DND-41 (cell line): ENCODE results near the gene DZANK1.

Experiments
- ATAC-seq: fragments of 200-7000 bp; cut with Tn5 transposase; 3 replicates; pipeline ENCODE4 v1.9.1; 2021; ENCODE audit warnings: low read depth; ENCODE audit not compliant: insufficient read depth
- DNase-seq: peaks from one replicate; pipeline ENCODE4 v3.0.0-alpha.2; 2020
- H2AFZ ChIP-seq: 2 replicates; pipeline ENCODE4 v1.6.0; 2012; ENCODE audit warnings: low read depth, low read length
- H3K27ac ChIP-seq: 2 replicates; pipeline ENCODE4 v1.5.1; 2012; ENCODE audit warnings: low read length, inconsistent platforms
- H3K27me3 ChIP-seq: fragments of 200-600 bp; sonication (generic); 2 replicates; pipeline ENCODE4 v1.6.0; 2012; ENCODE audit warnings: low read length, mild to moderate bottlenecking, inconsistent platforms; ENCODE audit not compliant: insufficient read depth, poor library complexity
- H3K36me3 ChIP-seq: 2 replicates; pipeline ENCODE4 v1.5.1; 2012; ENCODE audit warnings: low read length, inconsistent platforms; ENCODE audit not compliant: insufficient read depth
- H3K4me1 ChIP-seq: 2 replicates; pipeline ENCODE4 v1.5.1; 2012; ENCODE audit warnings: mild to moderate bottlenecking, low read length; ENCODE audit not compliant: insufficient read depth
- H3K4me2 ChIP-seq: 2 replicates; pipeline ENCODE4 v1.6.0; 2012; ENCODE audit warnings: mild to moderate bottlenecking, moderate library complexity, low read length, inconsistent platforms; ENCODE audit not compliant: insufficient read depth
- H3K4me3 ChIP-seq, 2 experiments: fragments of 200-600 bp in 1 of 2; shearing (Covaris generic) in 1 of 2; 2 replicates each; pipeline ENCODE4 v1.5.1; 2012 to 2016; ENCODE audit warnings: inconsistent platforms in 2 of 2, low read length in 2 of 2, mild to moderate bottlenecking in 2 of 2, low read depth in 1 of 2, moderate library complexity in 1 of 2
- H3K79me2 ChIP-seq: 2 replicates; pipeline ENCODE4 v1.6.0; 2012; ENCODE audit warnings: low read length, inconsistent platforms; ENCODE audit not compliant: insufficient read depth
- H3K9ac ChIP-seq: 2 replicates; pipeline ENCODE4 v1.6.0; 2012; ENCODE audit warnings: low read depth, mild to moderate bottlenecking, inconsistent platforms, low read length, moderate library complexity
- H3K9me3 ChIP-seq: 2 replicates; pipeline ENCODE4 v1.5.1; 2012; ENCODE audit warnings: low read length, moderate library complexity, mild to moderate bottlenecking, inconsistent platforms; ENCODE audit not compliant: insufficient read depth, severe bottlenecking
- H4K20me1 ChIP-seq: 2 replicates; pipeline ENCODE4 v1.6.0; 2012; ENCODE audit warnings: low read length; ENCODE audit not compliant: insufficient read depth
- CTCF ChIP-seq: IDR thresholded peaks from 2 replicates; pipeline ENCODE4 v1.5.1; 2012; ENCODE audit warnings: borderline replicate concordance, low read length, moderate library complexity, mild to moderate bottlenecking; ENCODE audit not compliant: poor library complexity, severe bottlenecking; ENCODE audit errors: extremely low read depth
- EZH2 ChIP-seq: IDR thresholded peaks from 3 replicates; pipeline ENCODE4 v1.6.1; 2012; ENCODE audit warnings: borderline replicate concordance, low read depth, mild to moderate bottlenecking, moderate library complexity, low read length, inconsistent platforms; ENCODE audit not compliant: severe bottlenecking

DZANK1 gene

GRCh38 chr20:18412221-18412901 lies 54.5 kb downstream of the DZANK1 start:
- DNase-seq: no peak
- H3K4me1 ChIP-seq: no peaks in the 10 kb centered on the region
- H3K9ac ChIP-seq: no peak overlapping the region
- H3K36me3 ChIP-seq: no peaks in the 10 kb centered on the region
- H3K9me3 ChIP-seq: no peaks in the 10 kb centered on the region
- no peak overlapping the region for H3K4me2 ChIP-seq
- H3K79me2 ChIP-seq: no peaks in the 10 kb centered on the region
- TF ChIP-seq EZH2 (no peak), CTCF (no peak)
- H2AFZ ChIP-seq: no peak overlapping the region
- H4K20me1 ChIP-seq: no peaks in the 10 kb centered on the region
- H3K27me3 ChIP-seq: no peaks in the 10 kb centered on the region
- no peak overlapping the region for H3K27ac ChIP-seq
- ATAC-seq: no peak
- no peak overlapping the region for H3K4me3 ChIP-seq

GRCh38 chr20:18405826-18406225 lies 61.0 kb downstream of the DZANK1 start:
- no peak overlapping the region for H2AFZ ChIP-seq
- H3K27me3 ChIP-seq: no peaks in the 10 kb centered on the region
- H3K79me2 ChIP-seq: no peaks in the 10 kb centered on the region
- H3K9ac ChIP-seq: no peak overlapping the region
- ATAC-seq (no peak), DNase-seq (no peak)
- H3K27ac ChIP-seq: no peak overlapping the region
- H3K36me3 ChIP-seq: no peaks in the 10 kb centered on the region
- TF ChIP-seq EZH2 (no peak), CTCF (no peak)
- H3K4me1 ChIP-seq: no peaks in the 10 kb centered on the region
- H3K9me3 ChIP-seq: no peaks in the 10 kb centered on the region
- H3K4me2 ChIP-seq: no peak overlapping the region
- H4K20me1 ChIP-seq: no peaks in the 10 kb centered on the region
- H3K4me3 ChIP-seq: no peak overlapping the region

- Histone ChIP-seq H4K20me1 (no peaks in the 10 kb centered on the region), H3K9me3 (no peaks in the 10 kb centered on the region), H3K79me2 (no peaks in the 10 kb centered on the region), H3K4me1 (no peaks in the 10 kb centered on the region), H3K27ac (no peak overlapping the region), H2AFZ (no peak overlapping the region), H3K9ac (no peak overlapping the region), H3K27me3 (no peaks in the 10 kb centered on the region), H3K36me3 (no peaks in the 10 kb centered on the region), H3K4me3 (no peak overlapping the region), H3K4me2 (no peak overlapping the region)
- ATAC-seq: no peak
- TF ChIP-seq EZH2: no peak
- no peak for TF ChIP-seq CTCF
- DNase-seq: no peak
Observed at GRCh38 chr20:18404172-18404571, 62.7 kb downstream of the DZANK1 start.

GRCh38 chr20:18403269-18403668 lies 63.6 kb downstream of the DZANK1 start:
- DNase-seq (no peak), ATAC-seq (no peak)
- no peak overlapping the region for H2AFZ ChIP-seq

More at GRCh38 chr20:18403269-18403668, 63.6 kb downstream of the DZANK1 start:
- Histone ChIP-seq H3K4me1 (no peaks in the 10 kb centered on the region), H3K79me2 (no peaks in the 10 kb centered on the region), H3K9ac (no peak overlapping the region), H3K27ac (no peak overlapping the region), H4K20me1 (no peaks in the 10 kb centered on the region), H3K4me2 (no peak overlapping the region), H3K9me3 (no peaks in the 10 kb centered on the region), H3K27me3 (no peaks in the 10 kb centered on the region), H3K4me3 (no peak overlapping the region), H3K36me3 (no peaks in the 10 kb centered on the region)
- TF ChIP-seq EZH2: no peak
- TF ChIP-seq CTCF: no peak
